ENCODE results near the gene ZNF134.

ZNF134 gene

DNA sequence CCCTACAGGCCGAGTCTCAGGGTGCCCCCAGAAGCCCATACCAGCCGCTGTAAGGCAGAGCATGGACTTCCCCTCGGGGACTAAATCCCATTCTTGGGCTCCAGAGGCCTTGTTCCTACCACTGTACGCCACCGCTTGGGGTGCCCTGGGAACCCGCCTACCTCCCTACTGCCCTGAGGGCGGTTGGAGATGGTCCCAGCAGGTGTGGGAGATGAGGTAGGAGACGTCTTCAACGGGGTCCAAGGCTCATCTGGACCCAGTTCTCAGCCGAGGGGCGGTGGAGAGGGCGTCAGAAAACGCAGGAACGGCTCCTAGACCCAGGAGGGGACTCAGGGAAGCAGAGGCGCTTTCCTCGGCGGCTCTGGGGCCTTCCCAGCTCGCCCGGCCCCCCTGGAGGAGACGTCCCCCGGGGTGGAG lies 30.9 kb upstream of the ZNF134 start:
- TF ChIP-seq, protein P1, sequence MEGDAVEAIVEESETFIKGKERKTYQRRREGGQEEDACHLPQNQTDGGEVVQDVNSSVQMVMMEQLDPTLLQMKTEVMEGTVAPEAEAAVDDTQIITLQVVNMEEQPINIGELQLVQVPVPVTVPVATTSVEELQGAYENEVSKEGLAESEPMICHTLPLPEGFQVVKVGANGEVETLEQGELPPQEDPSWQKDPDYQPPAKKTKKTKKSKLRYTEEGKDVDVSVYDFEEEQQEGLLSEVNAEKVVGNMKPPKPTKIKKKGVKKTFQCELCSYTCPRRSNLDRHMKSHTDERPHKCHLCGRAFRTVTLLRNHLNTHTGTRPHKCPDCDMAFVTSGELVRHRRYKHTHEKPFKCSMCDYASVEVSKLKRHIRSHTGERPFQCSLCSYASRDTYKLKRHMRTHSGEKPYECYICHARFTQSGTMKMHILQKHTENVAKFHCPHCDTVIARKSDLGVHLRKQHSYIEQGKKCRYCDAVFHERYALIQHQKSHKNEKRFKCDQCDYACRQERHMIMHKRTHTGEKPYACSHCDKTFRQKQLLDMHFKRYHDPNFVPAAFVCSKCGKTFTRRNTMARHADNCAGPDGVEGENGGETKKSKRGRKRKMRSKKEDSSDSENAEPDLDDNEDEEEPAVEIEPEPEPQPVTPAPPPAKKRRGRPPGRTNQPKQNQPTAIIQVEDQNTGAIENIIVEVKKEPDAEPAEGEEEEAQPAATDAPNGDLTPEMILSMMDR (IDR thresholded peaks at IDR 0.05; ENCODE audit: low read depth, low read length, missing control alignments): no peak
- no peak for DNase-seq (ENCODE audit: low read depth)
- H3K4me3 ChIP-seq (ENCODE audit: low read depth, low read length): no peak overlapping the region

DNA sequence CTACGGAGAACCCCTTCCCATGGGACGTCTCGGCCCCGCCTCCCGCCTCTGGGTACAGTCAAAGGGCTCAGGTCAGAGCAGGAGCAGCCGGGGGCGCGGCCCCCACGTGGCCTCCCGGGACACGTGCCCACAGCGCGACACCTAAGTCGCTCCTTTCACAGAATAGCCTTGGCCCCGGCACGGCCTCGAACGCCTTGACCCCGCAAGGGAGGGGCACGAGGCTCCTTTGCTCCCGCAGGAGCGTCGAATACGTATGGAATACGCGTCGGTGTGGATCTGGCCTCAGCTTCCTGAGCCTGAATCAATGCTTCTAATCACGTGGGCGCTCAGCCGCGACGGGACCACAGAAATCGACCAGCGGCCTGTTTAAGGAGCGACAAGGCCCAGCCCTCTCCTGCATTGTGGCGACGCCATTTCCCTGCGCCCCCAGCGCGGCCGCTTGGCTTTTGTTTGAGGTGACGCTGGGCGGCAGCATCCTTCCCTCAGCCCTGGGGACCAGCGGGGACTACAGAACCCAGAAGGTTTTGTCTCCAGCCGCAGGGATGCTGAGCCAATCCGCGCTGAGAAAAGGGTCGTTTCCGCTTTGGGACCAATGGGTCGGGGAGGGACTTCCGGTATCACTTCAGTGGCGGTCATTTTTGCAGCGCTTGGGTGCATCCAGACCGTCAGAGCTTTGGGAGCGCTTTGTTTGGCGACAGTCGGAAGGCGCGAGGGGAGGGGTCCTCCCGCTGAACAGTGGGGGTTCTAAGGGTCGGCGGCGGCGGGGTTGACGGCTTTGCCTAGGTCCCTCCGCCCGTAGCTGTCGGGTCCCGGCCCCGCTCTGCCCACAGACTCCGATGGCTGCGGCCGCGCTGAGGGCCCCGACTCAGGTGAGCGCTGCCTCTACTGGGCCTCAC lies 30.3 kb upstream of the ZNF134 start, which contains the start of gene ZIK1:
ZIK1 (plus strand) TSS at position 625 of the 896 bp plus-strand sequence; CDS start at position 837, 212 bp downstream.
- DNase-seq (ENCODE audit: low read depth): peak; percentile 87
- H3K4me3 ChIP-seq (ENCODE audit: low read depth, low read length): peak within 1 kb of the TSS; percentile 57
- TF ChIP-seq, protein P1 (IDR thresholded peaks at IDR 0.05; ENCODE audit: low read depth, low read length, missing control alignments): no peak

DNA sequence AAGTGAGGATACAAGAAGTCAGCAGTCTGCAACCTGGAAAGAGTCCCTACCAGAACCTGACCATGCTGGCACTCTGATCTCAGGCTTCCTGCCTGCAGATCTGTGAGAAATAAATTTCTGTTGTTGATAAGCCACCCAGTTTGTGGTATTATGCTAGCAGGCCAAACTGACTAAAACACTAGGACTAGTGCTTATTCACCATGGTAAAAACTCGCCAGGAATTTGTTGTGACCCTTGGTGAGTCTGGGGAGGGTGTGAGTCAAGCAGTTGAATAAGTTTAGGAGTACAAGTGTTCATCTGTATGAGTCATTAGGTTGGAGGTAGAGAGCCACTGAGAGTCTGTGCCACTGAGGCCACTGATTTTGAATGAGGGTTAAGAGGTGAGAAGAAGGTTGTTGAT lies 26.5 kb upstream of the ZNF134 start:
- TF ChIP-seq, protein P1 (IDR thresholded peaks at IDR 0.05; ENCODE audit: low read depth, low read length, missing control alignments): no peak
- no peak overlapping the region for H3K4me3 ChIP-seq (ENCODE audit: low read depth, low read length)
- no peak for DNase-seq (ENCODE audit: low read depth)

DNA sequence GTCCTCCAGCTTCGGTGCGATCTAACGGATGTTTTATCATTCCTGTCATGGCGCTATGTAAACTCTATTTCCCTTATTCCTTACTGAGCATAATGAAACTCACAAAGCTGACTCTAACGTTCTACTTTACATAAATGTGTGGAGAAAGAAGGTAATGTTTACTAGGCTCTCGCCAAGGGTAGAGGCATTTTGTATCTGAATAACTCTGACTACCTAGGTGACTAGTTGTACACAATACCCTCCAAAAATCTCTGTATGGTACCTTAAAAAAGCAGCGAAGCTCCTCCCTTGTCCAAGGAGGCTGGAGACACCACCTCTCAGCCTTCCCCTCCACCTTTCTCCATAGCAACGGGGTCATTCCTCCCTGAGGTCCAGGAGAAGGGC lies 14.7 kb upstream of the ZNF134 start:
- DNase-seq (ENCODE audit: low read depth): no peak
- TF ChIP-seq, protein P1 (IDR thresholded peaks at IDR 0.05; ENCODE audit: low read depth, low read length, missing control alignments): no peak
- peak overlapping the region; percentile 90 for H3K4me3 ChIP-seq (ENCODE audit: low read depth, low read length)

DNA sequence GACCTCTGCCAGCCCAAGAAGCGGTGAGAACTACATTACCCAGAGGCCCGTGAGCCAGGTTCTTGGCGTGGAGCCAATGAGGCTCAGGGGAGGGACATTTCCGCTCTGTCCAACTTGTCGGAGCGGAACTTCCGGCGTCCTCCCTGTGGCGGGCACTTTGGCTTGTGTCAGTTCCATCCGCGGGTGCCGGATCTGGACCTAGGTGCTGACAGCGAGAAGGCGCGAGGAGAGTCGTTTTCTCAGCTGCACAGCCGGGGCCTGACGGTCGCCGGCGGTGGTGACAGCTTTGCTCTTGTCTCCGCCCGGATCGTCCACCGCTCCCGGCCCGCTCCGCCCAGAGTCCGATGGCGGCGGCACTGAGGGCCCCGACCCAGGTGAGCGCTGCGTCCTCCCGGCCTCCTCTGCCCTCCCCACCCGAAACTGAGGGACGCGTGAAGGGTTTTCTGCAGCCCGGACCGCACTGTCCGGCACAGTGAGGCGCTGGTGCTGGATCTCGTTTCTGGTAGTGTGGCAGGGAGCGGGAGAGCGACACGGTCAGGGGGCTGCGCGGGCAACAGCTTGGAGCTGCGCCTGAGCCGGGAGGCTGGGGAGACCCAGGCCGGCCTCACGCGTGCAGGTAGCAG lies 14.2 kb upstream of the ZNF134 start, which contains the start of gene ZNF530:
ZNF530 (plus strand) TSS at position 125 of the 623 bp plus-strand sequence. CDS start 4,461 bp downstream, outside the sequence.
- peak within 1 kb of the TSS; percentile 90 for H3K4me3 ChIP-seq (ENCODE audit: low read depth, low read length)
- peak; percentile 81 for DNase-seq (ENCODE audit: low read depth)
- TF ChIP-seq, protein P1 (IDR thresholded peaks at IDR 0.05; ENCODE audit: low read depth, low read length, missing control alignments): no peak

DNA sequence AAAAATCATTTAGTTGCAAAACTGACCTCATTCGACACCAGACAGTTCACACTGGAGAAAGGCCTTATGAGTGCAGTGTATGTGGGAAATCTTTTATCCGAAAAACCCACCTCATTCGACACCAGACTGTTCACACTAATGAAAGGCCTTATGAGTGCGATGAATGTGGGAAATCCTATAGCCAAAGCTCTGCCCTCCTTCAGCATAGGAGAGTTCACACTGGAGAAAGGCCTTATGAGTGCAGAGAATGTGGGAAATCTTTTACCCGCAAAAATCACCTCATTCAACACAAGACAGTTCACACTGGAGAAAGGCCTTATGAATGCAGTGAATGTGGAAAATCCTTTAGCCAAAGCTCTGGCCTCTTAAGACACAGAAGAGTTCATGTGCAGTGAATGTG lies 7.1 kb upstream of the ZNF134 start:
- no peak for DNase-seq (ENCODE audit: low read depth)
- TF ChIP-seq, protein P1 (IDR thresholded peaks at IDR 0.05; ENCODE audit: low read depth, low read length, missing control alignments): no peak
- H3K4me3 ChIP-seq (ENCODE audit: low read depth, low read length): no peak overlapping the region
